Measurements from ENCODE around the gene FBXL4. TPM values are rescaled to one million over a fixed set of nuclear protein-coding genes. Genes with fewer than 3 reads are reported as not detected.
"Not testable (repeated sequence)": the region's sequence is repeated elsewhere in the genome, so short reads cannot be mapped to it uniquely, and the experiment has no call there.

FBXL4 gene
- total RNA-seq, 4 donors from 2014 or later: 16.4 to 35.0 (median 22.4) TPM

- ATAC-seq (no peak), DNase-seq (no peak)
- H3K4me3 ChIP-seq: no peak overlapping the region
- peaks cover 0 to 4% of the 10 kb centered on the region in 2 donors for H3K36me3 ChIP-seq
- no peaks in the 10 kb centered on the region for H3K27me3 ChIP-seq
- peaks cover 5 to 16% of the 10 kb centered on the region in 2 donors for H3K4me1 ChIP-seq
- TF ChIP-seq, protein P1, sequence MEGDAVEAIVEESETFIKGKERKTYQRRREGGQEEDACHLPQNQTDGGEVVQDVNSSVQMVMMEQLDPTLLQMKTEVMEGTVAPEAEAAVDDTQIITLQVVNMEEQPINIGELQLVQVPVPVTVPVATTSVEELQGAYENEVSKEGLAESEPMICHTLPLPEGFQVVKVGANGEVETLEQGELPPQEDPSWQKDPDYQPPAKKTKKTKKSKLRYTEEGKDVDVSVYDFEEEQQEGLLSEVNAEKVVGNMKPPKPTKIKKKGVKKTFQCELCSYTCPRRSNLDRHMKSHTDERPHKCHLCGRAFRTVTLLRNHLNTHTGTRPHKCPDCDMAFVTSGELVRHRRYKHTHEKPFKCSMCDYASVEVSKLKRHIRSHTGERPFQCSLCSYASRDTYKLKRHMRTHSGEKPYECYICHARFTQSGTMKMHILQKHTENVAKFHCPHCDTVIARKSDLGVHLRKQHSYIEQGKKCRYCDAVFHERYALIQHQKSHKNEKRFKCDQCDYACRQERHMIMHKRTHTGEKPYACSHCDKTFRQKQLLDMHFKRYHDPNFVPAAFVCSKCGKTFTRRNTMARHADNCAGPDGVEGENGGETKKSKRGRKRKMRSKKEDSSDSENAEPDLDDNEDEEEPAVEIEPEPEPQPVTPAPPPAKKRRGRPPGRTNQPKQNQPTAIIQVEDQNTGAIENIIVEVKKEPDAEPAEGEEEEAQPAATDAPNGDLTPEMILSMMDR (IDR thresholded peaks at IDR 0.05 in 4 of 5, conservative IDR thresholded peaks at IDR 0.05 in 1 of 5): no peak
- no peak for TF ChIP-seq POLR2A (IDR thresholded peaks at IDR 0.05)
- no peak overlapping the region for H3K27ac ChIP-seq
- intact Hi-C loops (cut with DNase I; ENCODE audit: low total_unique reads): no loop called here
- in situ Hi-C loops (cut with MboI; ENCODE audit: low sequenced_read_pairs in 4 of 4): no loop called here
- H3K9me3 ChIP-seq: no peaks in the 10 kb centered on the region
Observed at GRCh38 chr6:98927534-98927933, 20.2 kb downstream of the FBXL4 start.

GRCh38 chr6:98925831-98926230, 21.9 kb downstream of the FBXL4 start:
- DNase-seq: no peak
- TF ChIP-seq, protein P1 (IDR thresholded peaks at IDR 0.05 in 4 of 5, conservative IDR thresholded peaks at IDR 0.05 in 1 of 5): no peak
- TF ChIP-seq POLR2A (IDR thresholded peaks at IDR 0.05): no peak
- Histone ChIP-seq H3K36me3 (peaks cover 0 to 4% of the 10 kb centered on the region in 2 donors), H3K4me1 (peaks cover 0 to 16% of the 10 kb centered on the region in 2 donors), H3K9me3 (no peaks in the 10 kb centered on the region), H3K27me3 (no peaks in the 10 kb centered on the region), H3K27ac (no peak overlapping the region), H3K4me3 (no peak overlapping the region)
- ATAC-seq: no peak
- intact Hi-C loops (cut with DNase I; ENCODE audit: low total_unique reads): no loop called here
- in situ Hi-C loops (cut with MboI; ENCODE audit: low sequenced_read_pairs in 4 of 4): no loop called here

GRCh38 chr6:98924647-98925046, 23.1 kb downstream of the FBXL4 start:
- Histone ChIP-seq H3K27me3 (no peaks in the 10 kb centered on the region), H3K27ac (no peak overlapping the region), H3K4me1 (peaks cover 0 to 16% of the 10 kb centered on the region in 2 donors), H3K4me3 (no peak overlapping the region), H3K36me3 (peaks cover 0 to 4% of the 10 kb centered on the region in 2 donors), H3K9me3 (no peaks in the 10 kb centered on the region)
- intact Hi-C loops (cut with DNase I; ENCODE audit: low total_unique reads): no loop called here
- no peak for ATAC-seq
- TF ChIP-seq, protein P1 (IDR thresholded peaks at IDR 0.05 in 4 of 5, conservative IDR thresholded peaks at IDR 0.05 in 1 of 5): no peak
- no peak for TF ChIP-seq POLR2A (IDR thresholded peaks at IDR 0.05)
- peak in 1 of 2 donors; percentile 17 for DNase-seq
- in situ Hi-C loops (cut with MboI; ENCODE audit: low sequenced_read_pairs in 4 of 4): no loop called here

- no peak for DNase-seq
- TF ChIP-seq, protein P1 (IDR thresholded peaks at IDR 0.05 in 4 of 5, conservative IDR thresholded peaks at IDR 0.05 in 1 of 5): no peak
- TF ChIP-seq POLR2A (IDR thresholded peaks at IDR 0.05): no peak
- no peak for ATAC-seq
- H3K4me1 ChIP-seq: peaks cover 0 to 9% of the 10 kb centered on the region in 2 donors
- H3K36me3 ChIP-seq: no peaks in the 10 kb centered on the region
- H3K27me3 ChIP-seq: no peaks in the 10 kb centered on the region
- H3K4me3 ChIP-seq: no peak overlapping the region
- H3K27ac ChIP-seq: no peak overlapping the region
- intact Hi-C loops (cut with DNase I; ENCODE audit: low total_unique reads): no loop called here
- H3K9me3 ChIP-seq: no peaks in the 10 kb centered on the region
- in situ Hi-C loops (cut with MboI; ENCODE audit: low sequenced_read_pairs in 4 of 4): no loop called here
Observed at GRCh38 chr6:98920904-98921431, 26.8 kb downstream of the FBXL4 start.

GRCh38 chr6:98910946-98911345, 36.8 kb downstream of the FBXL4 start:
- ATAC-seq; DNase-seq; H3K4me1 ChIP-seq; H3K9me3 ChIP-seq; H3K4me3 ChIP-seq; H3K27ac ChIP-seq; H3K27me3 ChIP-seq; intact Hi-C loops (cut with DNase I; ENCODE audit: low total_unique reads); H3K36me3 ChIP-seq; in situ Hi-C loops (cut with MboI; ENCODE audit: low sequenced_read_pairs in 4 of 4): not testable (repeated sequence)

Data from gastrocnemius medialis (tissue), 4 donors.